ENCODE results near the gene SP6.

Gene SP6

DNA sequence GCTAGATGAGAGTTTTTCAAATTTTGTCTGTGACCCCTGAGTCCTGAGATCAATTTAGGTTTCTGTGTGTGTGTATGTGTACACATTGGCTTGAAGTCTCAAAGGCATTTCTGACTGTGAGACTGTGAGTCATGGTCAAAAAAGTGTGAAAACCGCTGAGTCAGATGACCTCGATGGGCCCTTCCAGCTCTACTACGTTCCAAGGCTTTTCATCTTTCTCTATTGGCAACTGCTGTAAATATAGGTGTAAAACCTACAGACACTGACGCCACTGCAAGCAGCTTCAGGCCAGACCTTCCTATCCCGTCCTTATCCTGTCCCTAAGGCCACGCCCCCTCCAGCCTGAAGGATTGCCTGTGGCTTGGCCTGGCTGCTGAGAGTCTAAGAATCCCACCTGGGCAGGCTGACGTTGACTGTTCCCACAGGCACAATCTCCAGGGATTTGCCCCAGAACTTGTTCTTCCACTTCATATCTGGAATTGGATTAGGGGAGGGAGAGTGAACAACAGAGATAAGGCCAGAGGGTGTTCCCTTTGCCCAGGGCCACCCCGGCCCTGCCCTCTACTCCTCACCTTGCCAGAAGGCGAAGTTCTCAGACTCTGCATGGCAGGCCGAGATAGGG is 40.7 kb downstream of the SP6 start:
- TF ChIP-seq, protein P1, sequence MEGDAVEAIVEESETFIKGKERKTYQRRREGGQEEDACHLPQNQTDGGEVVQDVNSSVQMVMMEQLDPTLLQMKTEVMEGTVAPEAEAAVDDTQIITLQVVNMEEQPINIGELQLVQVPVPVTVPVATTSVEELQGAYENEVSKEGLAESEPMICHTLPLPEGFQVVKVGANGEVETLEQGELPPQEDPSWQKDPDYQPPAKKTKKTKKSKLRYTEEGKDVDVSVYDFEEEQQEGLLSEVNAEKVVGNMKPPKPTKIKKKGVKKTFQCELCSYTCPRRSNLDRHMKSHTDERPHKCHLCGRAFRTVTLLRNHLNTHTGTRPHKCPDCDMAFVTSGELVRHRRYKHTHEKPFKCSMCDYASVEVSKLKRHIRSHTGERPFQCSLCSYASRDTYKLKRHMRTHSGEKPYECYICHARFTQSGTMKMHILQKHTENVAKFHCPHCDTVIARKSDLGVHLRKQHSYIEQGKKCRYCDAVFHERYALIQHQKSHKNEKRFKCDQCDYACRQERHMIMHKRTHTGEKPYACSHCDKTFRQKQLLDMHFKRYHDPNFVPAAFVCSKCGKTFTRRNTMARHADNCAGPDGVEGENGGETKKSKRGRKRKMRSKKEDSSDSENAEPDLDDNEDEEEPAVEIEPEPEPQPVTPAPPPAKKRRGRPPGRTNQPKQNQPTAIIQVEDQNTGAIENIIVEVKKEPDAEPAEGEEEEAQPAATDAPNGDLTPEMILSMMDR (conservative IDR thresholded peaks at IDR 0.05; ENCODE audit: low read depth, low read length) = no peak
- H3K4me3 ChIP-seq (ENCODE audit: low read depth, low read length) = no peak overlapping the region
- peak; percentile 96 for DNase-seq (ENCODE audit: low read depth)

- no peak for DNase-seq (ENCODE audit: low read depth)
- H3K4me3 ChIP-seq (ENCODE audit: low read depth, low read length) = no peak overlapping the region
- TF ChIP-seq, protein P1 (conservative IDR thresholded peaks at IDR 0.05; ENCODE audit: low read depth, low read length) = no peak
Measured at GRCh38 chr17:47808830-47809480, 42.0 kb downstream of the SP6 start.

- DNase-seq (ENCODE audit: low read depth) = no peak
- TF ChIP-seq, protein P1 (conservative IDR thresholded peaks at IDR 0.05; ENCODE audit: low read depth, low read length) = no peak
Measured at GRCh38 chr17:47808036-47808829, 42.7 kb downstream of the SP6 start.

GRCh38 chr17:47807421-47807820 is 43.5 kb downstream of the SP6 start:
- DNase-seq (ENCODE audit: low read depth) = no peak
- TF ChIP-seq, protein P1 (conservative IDR thresholded peaks at IDR 0.05; ENCODE audit: low read depth, low read length) = no peak
- no peak overlapping the region for H3K4me3 ChIP-seq (ENCODE audit: low read depth, low read length)

More at GRCh38 chr17:47808036-47808829, 42.7 kb downstream of the SP6 start:
- no peak overlapping the region for H3K4me3 ChIP-seq (ENCODE audit: low read depth, low read length)

DNA sequence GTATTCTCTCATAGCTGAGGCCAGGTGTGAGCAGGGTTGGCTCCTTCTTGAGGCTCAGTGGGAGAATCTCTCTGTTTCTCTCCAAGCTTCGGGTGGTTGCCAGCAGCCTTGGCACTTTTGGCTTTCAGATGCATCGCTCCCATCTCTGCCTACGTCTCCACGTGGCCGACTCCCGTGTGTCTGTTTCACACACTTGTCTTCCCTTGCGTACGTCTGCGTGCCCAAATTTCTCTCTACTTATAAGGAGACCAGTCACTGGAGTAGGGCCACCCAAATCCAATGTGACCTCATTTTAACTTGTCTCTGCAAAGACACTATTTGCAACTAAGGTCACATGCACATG is 44.1 kb downstream of the SP6 start:
- TF ChIP-seq, protein P1 (conservative IDR thresholded peaks at IDR 0.05; ENCODE audit: low read depth, low read length) = no peak
- H3K4me3 ChIP-seq (ENCODE audit: low read depth, low read length) = no peak overlapping the region
- no peak for DNase-seq (ENCODE audit: low read depth)

DNA sequence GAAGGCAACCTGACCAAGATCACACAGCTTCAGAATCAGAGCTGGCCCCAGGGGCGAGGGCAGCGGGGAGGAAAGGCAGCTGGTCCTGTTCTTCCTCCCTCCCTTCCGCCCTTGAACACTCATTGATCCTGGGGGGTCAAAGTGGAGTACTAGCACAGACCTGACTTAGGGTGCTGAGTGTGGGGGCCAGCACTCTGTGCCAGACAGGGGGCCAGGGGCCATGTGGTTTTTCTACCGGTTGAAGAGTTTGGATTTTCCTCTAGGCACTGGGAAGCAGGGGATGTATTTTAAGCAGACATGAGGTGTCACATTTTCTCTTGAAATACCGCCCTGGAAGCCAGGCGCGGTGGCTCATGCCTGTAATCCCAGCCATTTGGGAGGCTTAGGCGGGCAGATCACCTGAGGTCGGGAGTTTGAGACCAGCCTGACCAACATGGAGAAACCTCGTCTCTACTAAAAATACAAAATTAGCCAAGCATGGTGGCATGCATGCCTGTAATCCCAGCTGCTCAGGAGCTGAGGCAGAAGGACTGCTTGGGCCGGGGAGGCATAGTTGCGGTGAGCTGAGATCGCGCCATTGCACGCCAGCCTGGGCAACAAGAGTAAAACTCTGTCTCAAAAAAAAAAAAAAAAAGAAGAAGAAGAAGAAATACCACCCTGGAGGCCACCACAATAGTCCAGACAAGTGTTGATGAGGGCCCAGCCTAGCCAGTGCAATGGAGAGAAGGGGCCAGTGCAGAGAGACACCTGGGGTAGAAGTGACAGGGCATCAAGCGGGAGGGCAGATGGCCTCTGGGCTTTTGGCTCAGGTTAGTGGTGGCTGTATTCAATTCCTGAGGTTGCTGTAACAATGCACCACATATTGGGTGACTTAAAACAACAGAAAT is 44.7 kb downstream of the SP6 start:
- TF ChIP-seq, protein P1 (conservative IDR thresholded peaks at IDR 0.05; ENCODE audit: low read depth, low read length) = no peak
- H3K4me3 ChIP-seq (ENCODE audit: low read depth, low read length) = no peak overlapping the region
- no peak for DNase-seq (ENCODE audit: low read depth)
